ENCODE measurements around the gene BHLHA15. TPM values are rescaled to one million over a fixed set of nuclear protein-coding genes. Genes with fewer than 3 reads are reported as not detected.

BHLHA15 gene
- total RNA-seq, 1 experiment from 2014 or later: 2.4 TPM

GRCh38 chr7:98223351-98223897 is 12.2 kb downstream of the BHLHA15 start:
- DNase-seq (ENCODE audit: extremely low read depth, low read depth): no peak

- DNase-seq (ENCODE audit: extremely low read depth, low read depth): no peak
These were observed 12.9 kb downstream of the BHLHA15 start for GRCh38 chr7:98223898-98224700.

GRCh38 chr7:98224701-98225181 is 13.5 kb downstream of the BHLHA15 start:
- DNase-seq (ENCODE audit: extremely low read depth, low read depth): no peak

GRCh38 chr7:98225913-98226614 is 14.8 kb downstream of the BHLHA15 start:
- DNase-seq (ENCODE audit: extremely low read depth, low read depth): no peak

GRCh38 chr7:98227939-98228338 is 16.7 kb downstream of the BHLHA15 start:
- no peak for DNase-seq (ENCODE audit: extremely low read depth, low read depth)

GRCh38 chr7:98228801-98229200 is 17.6 kb downstream of the BHLHA15 start:
- no peak for DNase-seq (ENCODE audit: extremely low read depth, low read depth)

- DNase-seq (ENCODE audit: extremely low read depth, low read depth): no peak
These were observed 18.2 kb downstream of the BHLHA15 start for GRCh38 chr7:98229441-98229840.

GRCh38 chr7:98229991-98230745 is 18.9 kb downstream of the BHLHA15 start:
- DNase-seq (ENCODE audit: extremely low read depth, low read depth): no peak

- no peak for DNase-seq (ENCODE audit: extremely low read depth, low read depth)
These were observed 19.7 kb downstream of the BHLHA15 start for GRCh38 chr7:98230746-98231471.

GRCh38 chr7:98231493-98232262 is 20.4 kb downstream of the BHLHA15 start:
- DNase-seq (ENCODE audit: extremely low read depth, low read depth): no peak

GRCh38 chr7:98232263-98232585 is 21.0 kb downstream of the BHLHA15 start:
- no peak for DNase-seq (ENCODE audit: extremely low read depth, low read depth)

- no peak for DNase-seq (ENCODE audit: extremely low read depth, low read depth)
These were observed 21.6 kb downstream of the BHLHA15 start for GRCh38 chr7:98232799-98233198.

GRCh38 chr7:98233219-98234070 is 22.2 kb downstream of the BHLHA15 start:
- no peak for DNase-seq (ENCODE audit: extremely low read depth, low read depth)

GRCh38 chr7:98234429-98235147 is 23.3 kb downstream of the BHLHA15 start:
- DNase-seq (ENCODE audit: extremely low read depth, low read depth): no peak

GRCh38 chr7:98235901-98236300 is 24.7 kb downstream of the BHLHA15 start:
- no peak for DNase-seq (ENCODE audit: extremely low read depth, low read depth)

- no peak for DNase-seq (ENCODE audit: extremely low read depth, low read depth)
These were observed 25.3 kb downstream of the BHLHA15 start for GRCh38 chr7:98236355-98237185.

GRCh38 chr7:98238076-98238475 is 26.8 kb downstream of the BHLHA15 start:
- no peak for DNase-seq (ENCODE audit: extremely low read depth, low read depth)

All from NCI-H460 (cell line).